Measurements from ENCODE around the gene CANX. TPM values are rescaled to one million over a fixed set of nuclear protein-coding genes. Genes with fewer than 3 reads are reported as not detected.

The CANX gene
- total RNA-seq, 3 donors from 2014 or later = 485 to 598 (median 521) TPM

GRCh38 chr5:179746872-179747271 lies 48.1 kb downstream of the CANX start:
- intact Hi-C loops (cut with DNase I, micrococcal nuclease) = no loop called here
- Histone ChIP-seq H3K36me3 (ENCODE audit: low read depth) (no peaks in the 10 kb centered on the region), H3K4me1 (ENCODE audit: low read depth) (no peaks in the 10 kb centered on the region), H3K9me3 (no peaks in the 10 kb centered on the region), H3K4me3 (no peak overlapping the region)
- DNase-seq (no peak), ATAC-seq (no peak)
- TF ChIP-seq CTCF (IDR thresholded peaks at IDR 0.05) = no peak

GRCh38 chr5:179747811-179748210 lies 49.0 kb downstream of the CANX start:
- intact Hi-C loops (cut with DNase I, micrococcal nuclease) = no loop called here
- H3K9me3 ChIP-seq = no peaks in the 10 kb centered on the region
- no peaks in the 10 kb centered on the region for H3K36me3 ChIP-seq (ENCODE audit: low read depth)
- H3K4me1 ChIP-seq (ENCODE audit: low read depth) = no peaks in the 10 kb centered on the region
- no peak for DNase-seq
- no peak overlapping the region for H3K4me3 ChIP-seq
- TF ChIP-seq CTCF (IDR thresholded peaks at IDR 0.05) = no peak
- no peak for ATAC-seq

GRCh38 chr5:179749857-179750508 lies 51.2 kb downstream of the CANX start:
- no peak for DNase-seq
- H3K4me3 ChIP-seq = no peak overlapping the region
- peaks cover 11% of the 10 kb centered on the region for H3K4me1 ChIP-seq (ENCODE audit: low read depth)
- ATAC-seq = no peak
- H3K9me3 ChIP-seq = no peaks in the 10 kb centered on the region
- intact Hi-C loops (cut with DNase I, micrococcal nuclease) = no loop called here
- no peaks in the 10 kb centered on the region for H3K36me3 ChIP-seq (ENCODE audit: low read depth)
- TF ChIP-seq CTCF (IDR thresholded peaks at IDR 0.05) = no peak

GRCh38 chr5:179753971-179754370 lies 55.2 kb downstream of the CANX start:
- TF ChIP-seq CTCF (IDR thresholded peaks at IDR 0.05) = no peak
- no peak overlapping the region for H3K4me3 ChIP-seq
- H3K36me3 ChIP-seq (ENCODE audit: low read depth) = no peaks in the 10 kb centered on the region
- intact Hi-C loops (cut with DNase I, micrococcal nuclease) = no loop called here
- no peak for DNase-seq
- ATAC-seq = no peak
- no peaks in the 10 kb centered on the region for H3K9me3 ChIP-seq
- H3K4me1 ChIP-seq (ENCODE audit: low read depth) = peaks cover 29% of the 10 kb centered on the region

GRCh38 chr5:179755022-179755421 lies 56.3 kb downstream of the CANX start:
- ATAC-seq (peak; percentile 58), DNase-seq (no peak)
- intact Hi-C loops (cut with DNase I, micrococcal nuclease) = no loop called here
- Histone ChIP-seq H3K9me3 (no peaks in the 10 kb centered on the region), H3K4me3 (no peak overlapping the region), H3K4me1 (ENCODE audit: low read depth) (peaks cover 33% of the 10 kb centered on the region), H3K36me3 (ENCODE audit: low read depth) (no peaks in the 10 kb centered on the region)
- no peak for TF ChIP-seq CTCF (IDR thresholded peaks at IDR 0.05)

- Histone ChIP-seq H3K4me3 (no peak overlapping the region), H3K9me3 (no peaks in the 10 kb centered on the region), H3K36me3 (ENCODE audit: low read depth) (no peaks in the 10 kb centered on the region), H3K4me1 (ENCODE audit: low read depth) (peaks cover 55% of the 10 kb centered on the region)
- no peak for TF ChIP-seq CTCF (IDR thresholded peaks at IDR 0.05)
- no peak for ATAC-seq
- DNase-seq = no peak
- intact Hi-C loops (cut with DNase I, micrococcal nuclease) = no loop called here
These were observed 60.2 kb downstream of the CANX start for GRCh38 chr5:179758955-179759354.
